HG02623 (cell line): ENCODE measurements around the gene CFAP45.

Source experiments
- ATAC-seq: cut with Tn5 transposase; IDR thresholded peaks from one replicate; pipeline ENCODE4 v1.9.1; 2021; ENCODE audit warnings: moderate library complexity; ENCODE audit not compliant: unreplicated experiment

CFAP45 gene

DNA sequence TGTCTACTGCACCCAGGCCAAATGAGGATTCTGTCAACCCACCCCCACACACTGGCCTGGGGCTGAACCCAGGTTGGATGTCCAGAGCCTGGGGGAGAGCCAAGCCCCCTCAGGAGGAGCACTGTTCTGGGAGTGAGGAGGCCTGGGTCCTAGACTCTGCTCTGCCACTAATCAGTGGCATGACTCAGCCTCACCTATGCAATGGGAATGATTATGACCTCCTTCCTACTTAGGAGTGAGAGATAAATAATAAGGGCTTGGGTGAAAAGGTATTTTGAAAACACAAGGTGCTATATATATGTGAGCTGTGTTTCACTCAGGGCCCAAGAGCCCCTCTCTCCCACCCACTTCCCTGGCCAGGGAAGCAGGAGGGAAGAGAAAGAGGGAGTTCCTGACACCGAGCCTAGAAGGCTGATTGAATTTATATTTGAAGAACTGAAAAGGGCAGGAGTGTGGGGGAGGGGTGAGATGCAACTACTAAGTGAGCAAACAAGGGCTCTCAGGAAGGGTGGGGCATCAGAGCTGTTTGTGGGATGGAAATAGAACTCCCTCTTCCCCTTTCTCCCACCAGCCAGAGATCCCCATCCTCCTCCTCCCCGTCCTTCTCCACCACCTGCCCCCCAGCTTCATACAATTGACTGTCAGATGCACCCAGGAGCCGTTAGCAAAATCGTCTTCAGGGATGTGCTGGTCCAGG, 37.2 kb upstream of the CFAP45 start:
- ATAC-seq = no peak

- no peak for ATAC-seq
Observed at GRCh38 chr1:159936273-159936904, 36.4 kb upstream of the CFAP45 start.

DNA sequence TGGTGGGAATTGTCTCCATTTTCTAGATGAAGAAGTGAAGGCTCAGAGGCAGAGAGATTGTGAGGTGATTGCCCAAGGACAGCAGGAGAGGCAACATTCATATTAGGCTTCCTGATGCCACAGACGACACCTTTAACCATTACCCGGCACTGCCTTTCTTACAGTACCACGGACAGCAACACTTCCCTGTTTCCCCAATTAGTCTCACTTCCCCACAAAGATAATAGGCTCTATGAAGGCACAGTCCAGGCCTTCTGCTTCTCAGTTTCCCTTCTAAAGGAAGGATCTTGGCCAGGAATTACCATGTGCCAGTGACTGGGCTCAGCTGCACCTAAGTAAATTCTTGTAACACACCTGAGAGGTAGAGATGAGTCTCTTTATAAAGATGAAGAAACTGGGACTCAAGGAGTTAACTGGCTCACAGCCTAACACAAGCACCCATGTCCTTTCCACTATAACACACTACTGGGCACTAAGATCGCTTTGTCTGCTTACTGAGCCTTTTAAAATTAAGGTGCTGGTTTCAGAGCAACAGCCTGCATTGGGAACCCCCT, 35.8 kb upstream of the CFAP45 start:
- ATAC-seq = no peak

DNA sequence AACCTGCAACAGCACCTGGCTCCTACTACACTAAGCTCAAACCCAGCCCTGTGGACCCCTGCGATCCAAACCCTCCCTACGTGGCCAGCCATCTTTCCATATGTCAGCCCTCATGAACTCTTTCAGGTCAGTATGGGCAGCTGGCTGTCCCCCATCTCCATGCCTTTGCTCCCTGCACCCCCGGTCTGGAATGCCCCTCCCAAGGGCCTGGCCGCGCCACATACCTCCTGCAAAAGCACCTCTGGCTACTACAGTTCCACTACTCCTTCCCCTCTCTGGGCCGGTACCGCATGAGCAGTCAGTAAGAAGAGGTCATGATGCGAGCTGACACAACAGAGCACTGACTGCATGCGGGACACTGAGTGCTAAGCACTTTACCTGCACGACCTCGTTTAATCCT, 35.3 kb upstream of the CFAP45 start:
- no peak for ATAC-seq

DNA sequence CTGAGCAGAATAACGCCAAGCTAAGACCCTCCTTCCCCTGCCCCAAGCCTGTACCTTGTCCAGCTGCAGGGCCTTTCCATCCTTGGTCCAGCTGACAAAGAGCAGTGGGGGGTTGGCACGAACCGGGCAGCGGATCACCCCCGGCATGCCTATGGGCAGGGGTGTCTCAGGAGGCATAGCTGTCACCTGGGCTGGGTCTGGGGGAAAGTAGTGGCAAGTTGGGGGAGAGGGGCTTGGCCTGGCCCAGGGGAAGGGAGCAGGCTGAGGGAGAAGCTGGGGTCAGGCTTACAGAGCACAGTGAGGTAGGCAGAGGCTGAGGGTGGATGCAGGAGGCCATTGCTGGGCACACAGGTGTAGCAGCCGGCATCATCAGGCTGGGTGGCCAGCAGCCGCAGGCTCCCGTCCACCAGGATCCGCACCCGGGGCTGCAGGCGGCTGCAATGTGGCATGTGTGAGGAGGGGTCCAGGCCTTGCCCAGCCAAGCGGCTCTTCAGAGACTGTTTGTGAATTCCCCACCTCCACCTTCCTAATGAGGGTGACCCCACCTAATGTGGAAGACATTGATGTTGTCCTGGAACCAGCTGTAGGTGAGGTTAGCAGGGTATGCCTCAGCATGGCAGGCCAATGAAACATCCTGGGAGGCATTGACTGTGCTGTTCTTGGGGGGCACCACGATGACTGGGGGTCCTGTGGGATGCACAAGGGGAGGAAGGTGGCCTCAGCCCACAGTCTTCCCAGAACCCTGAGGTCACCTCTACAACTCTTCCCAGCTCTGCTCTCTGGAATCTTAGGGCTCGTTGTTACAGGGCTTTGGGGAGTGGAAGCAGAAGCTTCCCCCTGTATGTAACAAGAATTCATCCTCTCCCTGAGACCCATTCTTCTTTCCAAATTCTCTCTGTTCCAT, 34.4 kb upstream of the CFAP45 start:
- ATAC-seq = no peak

DNA sequence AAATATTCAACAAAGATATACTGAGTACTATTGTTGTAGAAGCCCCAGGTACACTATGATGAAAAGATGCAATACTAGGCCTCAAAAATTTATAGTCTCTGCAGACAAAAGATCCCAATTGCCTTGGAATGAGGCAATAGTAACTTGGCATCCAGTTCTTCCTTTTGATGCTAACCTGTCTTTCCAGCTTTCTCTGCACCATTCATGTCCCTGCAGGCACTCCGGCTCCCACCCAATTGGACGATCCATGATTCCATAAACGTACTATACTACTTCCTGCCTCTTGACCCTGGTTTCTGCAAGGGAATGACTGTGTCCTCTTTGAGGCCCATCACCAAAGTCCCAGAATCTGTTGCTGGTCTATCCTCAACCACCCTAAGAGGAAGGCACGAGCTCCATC, 33.4 kb upstream of the CFAP45 start:
- ATAC-seq = no peak

GRCh38 chr1:159932296-159933285, 32.6 kb upstream of the CFAP45 start:
- ATAC-seq = no peak

GRCh38 chr1:159931795-159932173, 31.8 kb upstream of the CFAP45 start:
- ATAC-seq = no peak

DNA sequence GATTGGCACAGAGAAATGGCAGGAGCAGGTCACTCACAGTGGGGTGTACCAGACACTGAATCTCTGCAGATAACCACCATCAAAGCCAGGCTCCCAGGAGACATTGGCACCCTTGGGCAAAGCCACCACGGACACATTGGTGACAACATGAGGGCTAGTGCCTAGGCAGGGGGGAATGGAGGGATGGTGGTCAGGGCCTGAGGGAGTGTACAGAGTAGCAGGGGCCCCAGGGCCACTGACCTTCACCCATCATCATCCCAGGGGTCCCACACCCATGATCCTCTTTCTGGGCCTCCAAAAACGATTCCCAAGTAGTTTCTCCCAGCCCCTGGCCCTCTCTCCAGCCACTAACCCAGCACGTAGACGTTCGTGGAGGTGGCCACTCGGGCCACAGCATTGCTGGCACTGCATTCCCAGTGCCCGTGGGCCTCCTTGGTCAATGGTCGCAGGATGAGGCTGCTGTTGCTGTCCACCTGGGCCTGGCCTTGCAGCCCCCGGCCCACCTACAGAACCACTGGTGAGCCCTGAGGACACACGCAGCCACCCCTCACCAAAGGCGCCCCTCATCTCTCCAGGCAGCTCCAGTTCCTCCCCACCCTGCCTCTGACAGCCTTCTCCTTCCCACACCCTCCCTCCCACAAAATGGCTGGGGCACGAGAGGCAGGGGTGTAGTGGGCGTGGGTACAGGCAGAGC, 31.3 kb upstream of the CFAP45 start:
- ATAC-seq = no peak

DNA sequence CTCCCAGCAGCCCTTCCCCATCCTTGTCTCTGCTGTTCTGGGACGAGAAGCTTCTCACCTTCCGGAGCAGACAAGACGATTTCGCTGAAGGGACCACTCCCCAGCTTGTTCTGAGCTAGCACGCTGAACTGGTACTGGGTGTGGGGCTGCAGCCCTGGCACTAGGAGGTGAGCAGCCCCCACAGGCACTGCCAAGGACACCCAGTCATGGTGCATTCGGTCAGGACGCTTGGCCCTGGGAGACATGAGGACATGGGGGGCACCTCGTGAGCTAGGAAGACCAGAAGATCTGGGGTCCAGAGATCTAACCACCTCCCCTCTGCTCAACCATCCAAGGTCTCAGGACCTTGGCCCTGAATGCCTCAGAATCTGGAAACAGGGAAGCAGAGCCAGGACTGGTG, 30.7 kb upstream of the CFAP45 start:
- no peak for ATAC-seq

- ATAC-seq = no peak
Observed at GRCh38 chr1:159930216-159930615, 30.3 kb upstream of the CFAP45 start.

GRCh38 chr1:159929155-159930051, 29.4 kb upstream of the CFAP45 start:
- ATAC-seq = no peak

- no peak for ATAC-seq
Observed at GRCh38 chr1:159928491-159929050, 28.6 kb upstream of the CFAP45 start.

- ATAC-seq = no peak
Observed at GRCh38 chr1:159927849-159928431, 28.0 kb upstream of the CFAP45 start.

- ATAC-seq = no peak
Observed at GRCh38 chr1:159927211-159927848, 27.4 kb upstream of the CFAP45 start.

DNA sequence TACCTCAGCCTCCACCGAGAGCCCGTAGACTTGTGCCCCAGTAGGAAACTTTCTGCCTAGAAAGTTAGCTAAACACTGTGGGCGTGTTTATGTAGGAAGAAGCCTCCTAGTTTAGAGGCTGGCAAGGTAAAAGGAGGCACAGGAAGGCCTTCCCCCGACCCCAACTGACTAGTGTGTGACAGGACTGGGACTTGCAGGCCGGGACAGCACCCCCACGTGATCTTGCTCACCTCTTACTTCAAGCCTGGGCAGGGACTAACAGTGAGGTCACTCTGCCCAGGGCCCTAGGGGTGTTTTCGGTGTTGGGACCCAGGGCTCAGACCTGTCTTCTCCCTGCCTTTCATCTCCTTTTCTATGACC, 25.7 kb upstream of the CFAP45 start:
- peak; percentile 0 for ATAC-seq
